CD4-positive, alpha-beta T cell treated with Interleukin-12 subunit alpha and Interleukin-12 subunit beta, for 1 hour (primary cell): ENCODE measurements around the gene RPLP1.

Source experiments
- DNase-seq: peaks from one replicate; pipeline ENCODE4 v3.0.0-alpha.2; 2020

Gene RPLP1

GRCh38 chr15:69452692-69453521 is at the start of gene RPLP1:
Gene RPLP1 (plus strand): TSS chr15:69452818. CDS start chr15:69452949, 131 bp downstream.
- DNase-seq: peak; percentile 97

- DNase-seq: no peak
These were observed 49.0 kb upstream of the RPLP1 start for GRCh38 chr15:69403594-69403993.

- no peak for DNase-seq
These were observed 47.5 kb upstream of the RPLP1 start for GRCh38 chr15:69405110-69405509.

GRCh38 chr15:69407719-69408400 is 44.8 kb upstream of the RPLP1 start:
- no peak for DNase-seq

- DNase-seq: no peak
These were observed 43.8 kb upstream of the RPLP1 start for GRCh38 chr15:69408841-69409240.

- no peak for DNase-seq
These were observed 42.3 kb upstream of the RPLP1 start for GRCh38 chr15:69410248-69410874.

- DNase-seq: no peak
These were observed 40.3 kb upstream of the RPLP1 start for GRCh38 chr15:69412274-69412673.

GRCh38 chr15:69412701-69413100 is 39.9 kb upstream of the RPLP1 start:
- no peak for DNase-seq

- DNase-seq: peak; percentile 94
These were observed 38.6 kb upstream of the RPLP1 start, which contains the start of gene KIF23 for GRCh38 chr15:69413822-69414700. Gene KIF23 (plus strand): TSS chr15:69414349. CDS start chr15:69414466, 117 bp downstream.

GRCh38 chr15:69414701-69415167 is 37.9 kb upstream of the RPLP1 start:
- DNase-seq: peak; percentile 6

- DNase-seq: no peak
These were observed 37.2 kb upstream of the RPLP1 start for GRCh38 chr15:69415381-69415780.

GRCh38 chr15:69417581-69417980 is 35.0 kb upstream of the RPLP1 start:
- DNase-seq: no peak

- DNase-seq: no peak
These were observed 31.1 kb upstream of the RPLP1 start for GRCh38 chr15:69421498-69421897.

- DNase-seq: no peak
These were observed 30.2 kb upstream of the RPLP1 start for GRCh38 chr15:69422336-69422895.

- DNase-seq: no peak
These were observed 28.6 kb upstream of the RPLP1 start for GRCh38 chr15:69424001-69424400.

- DNase-seq: no peak
These were observed 27.7 kb upstream of the RPLP1 start for GRCh38 chr15:69424748-69425413.

GRCh38 chr15:69433831-69434230 is 18.8 kb upstream of the RPLP1 start:
- no peak for DNase-seq

GRCh38 chr15:69434238-69434637 is 18.4 kb upstream of the RPLP1 start:
- DNase-seq: no peak

- DNase-seq: no peak
These were observed 17.9 kb upstream of the RPLP1 start for GRCh38 chr15:69434679-69435078.

- DNase-seq: no peak
These were observed 16.6 kb upstream of the RPLP1 start for GRCh38 chr15:69435985-69436384.

GRCh38 chr15:69436951-69437350 is 15.7 kb upstream of the RPLP1 start:
- DNase-seq: no peak

- DNase-seq: no peak
These were observed 13.0 kb upstream of the RPLP1 start for GRCh38 chr15:69439623-69440022.
